Activated T-cell treated with anti-CD3 and anti-CD28 coated beads for 48 hours (primary cell): ENCODE measurements around the gene ARHGAP36.

Source experiments
- DNase-seq: peaks from one replicate; pipeline ENCODE4 v3.0.0-alpha.2; 2020; ENCODE audit warnings: low read depth

Gene ARHGAP36

GRCh38 chrX:131072871-131073571 lies 14.9 kb downstream of the ARHGAP36 start:
- no peak for DNase-seq

- DNase-seq, result no peak
These were observed 15.5 kb downstream of the ARHGAP36 start for GRCh38 chrX:131073607-131074006.

DNA sequence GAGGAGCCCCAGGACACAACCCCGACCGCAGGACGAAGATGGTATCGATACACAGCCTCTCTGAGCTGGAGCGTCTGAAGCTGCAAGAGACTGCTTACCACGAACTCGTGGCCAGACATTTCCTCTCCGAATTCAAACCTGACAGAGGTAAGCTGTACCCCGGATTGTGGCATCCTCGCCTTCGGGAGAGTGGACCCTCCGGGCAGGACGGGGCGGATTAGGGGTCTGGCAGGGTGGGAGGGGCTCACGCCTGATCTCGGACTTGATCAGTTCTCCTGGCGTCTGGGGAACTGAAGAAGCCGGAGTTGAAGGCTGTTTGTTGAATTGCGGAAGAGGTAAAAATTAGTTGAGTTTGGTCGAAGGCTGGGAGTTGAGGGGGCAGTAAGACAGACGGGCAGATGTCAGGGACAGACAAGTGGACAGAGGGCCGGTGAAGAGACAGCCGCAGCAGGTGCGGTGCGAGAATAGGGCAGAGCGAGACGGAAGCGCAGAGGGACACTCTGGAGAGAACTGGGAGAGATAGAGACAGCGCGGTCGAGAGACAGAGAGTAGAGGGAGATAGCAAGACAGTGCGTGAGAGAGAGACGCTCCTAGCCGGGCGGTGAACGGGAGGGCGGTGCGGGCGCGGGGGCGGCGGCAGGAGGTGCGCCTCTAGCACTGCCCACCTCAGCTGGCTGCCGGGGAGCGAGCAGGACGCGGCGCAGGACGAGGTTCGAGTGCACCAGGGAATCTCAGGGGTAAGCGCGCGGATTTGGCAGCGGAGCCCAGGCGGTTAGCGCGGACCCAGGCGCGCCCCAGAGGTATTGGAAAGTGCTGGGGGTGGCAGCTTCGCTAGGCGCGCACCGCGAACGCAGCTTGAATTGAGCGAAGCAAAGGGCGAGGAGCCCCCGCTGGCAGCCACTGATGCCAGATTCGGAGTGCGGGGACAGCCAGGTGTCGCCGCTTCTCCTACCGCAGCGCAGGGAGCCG lies 23.9 kb downstream of the ARHGAP36 start:
- DNase-seq, result no peak

DNA sequence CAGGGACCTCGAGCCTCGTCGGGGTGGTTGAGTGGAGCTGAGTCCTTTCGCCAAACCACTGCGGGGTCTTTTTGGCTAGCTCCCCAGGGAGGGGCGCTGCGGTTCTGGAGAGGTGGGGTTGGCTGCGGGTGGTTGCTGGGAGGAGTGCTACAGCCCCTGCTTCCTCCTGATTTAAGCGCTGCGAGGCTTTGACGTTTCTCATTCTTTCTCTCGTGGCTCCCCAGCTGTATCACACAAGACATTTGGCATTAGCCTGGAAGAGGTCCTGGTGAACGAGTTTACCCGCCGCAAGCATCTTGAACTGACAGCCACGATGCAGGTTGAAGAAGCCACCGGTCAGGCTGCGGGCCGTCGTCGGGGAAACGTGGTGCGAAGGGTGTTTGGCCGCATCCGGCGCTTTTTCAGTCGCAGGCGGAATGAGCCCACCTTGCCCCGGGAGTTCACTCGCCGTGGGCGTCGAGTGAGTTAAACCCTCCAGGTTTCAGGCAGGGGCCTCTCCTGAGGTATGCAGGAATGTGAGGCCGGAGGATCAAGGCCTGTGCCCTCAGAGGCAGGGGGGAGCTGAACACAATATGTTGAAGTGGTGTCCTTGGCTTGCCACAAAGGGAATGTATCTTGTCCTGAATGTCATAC lies 25.5 kb downstream of the ARHGAP36 start:
- no peak for DNase-seq

- no peak for DNase-seq
These were observed 26.0 kb downstream of the ARHGAP36 start for GRCh38 chrX:131084145-131084544.

GRCh38 chrX:131136776-131137175 lies 78.6 kb downstream of the ARHGAP36 start:
- DNase-seq, result no peak

DNA sequence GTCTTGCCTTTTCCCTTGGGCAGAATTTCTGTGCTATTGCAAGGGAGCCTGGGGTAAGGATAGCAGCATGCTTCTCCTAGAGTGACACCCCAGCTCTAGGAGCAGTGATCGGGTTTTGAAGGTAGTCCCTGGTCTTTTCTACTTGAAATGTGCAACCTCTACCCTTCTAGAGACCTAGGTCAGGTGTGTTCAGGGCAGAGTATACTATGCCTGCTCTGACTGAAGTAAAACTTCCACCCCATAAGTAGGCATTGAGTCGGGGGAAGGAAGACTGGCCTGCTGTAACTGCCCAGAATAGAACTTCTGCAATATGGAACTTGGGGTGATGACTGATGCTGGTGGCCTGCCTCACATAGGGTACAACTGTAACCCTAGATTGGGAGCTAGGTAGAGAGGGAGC lies 80.9 kb downstream of the ARHGAP36 start:
- no peak for DNase-seq
